Measurements from ENCODE around the gene TICAM1. TPM values are rescaled to one million over a fixed set of nuclear protein-coding genes. Genes with fewer than 3 reads are reported as not detected.

TICAM1 gene
- total and polyA plus RNA-seq, 2 of the 8 experiments (the other 6 are each of a cell fraction or from before 2014, with no cell fraction given), result 0.41 to 0.65 TPM

DNA sequence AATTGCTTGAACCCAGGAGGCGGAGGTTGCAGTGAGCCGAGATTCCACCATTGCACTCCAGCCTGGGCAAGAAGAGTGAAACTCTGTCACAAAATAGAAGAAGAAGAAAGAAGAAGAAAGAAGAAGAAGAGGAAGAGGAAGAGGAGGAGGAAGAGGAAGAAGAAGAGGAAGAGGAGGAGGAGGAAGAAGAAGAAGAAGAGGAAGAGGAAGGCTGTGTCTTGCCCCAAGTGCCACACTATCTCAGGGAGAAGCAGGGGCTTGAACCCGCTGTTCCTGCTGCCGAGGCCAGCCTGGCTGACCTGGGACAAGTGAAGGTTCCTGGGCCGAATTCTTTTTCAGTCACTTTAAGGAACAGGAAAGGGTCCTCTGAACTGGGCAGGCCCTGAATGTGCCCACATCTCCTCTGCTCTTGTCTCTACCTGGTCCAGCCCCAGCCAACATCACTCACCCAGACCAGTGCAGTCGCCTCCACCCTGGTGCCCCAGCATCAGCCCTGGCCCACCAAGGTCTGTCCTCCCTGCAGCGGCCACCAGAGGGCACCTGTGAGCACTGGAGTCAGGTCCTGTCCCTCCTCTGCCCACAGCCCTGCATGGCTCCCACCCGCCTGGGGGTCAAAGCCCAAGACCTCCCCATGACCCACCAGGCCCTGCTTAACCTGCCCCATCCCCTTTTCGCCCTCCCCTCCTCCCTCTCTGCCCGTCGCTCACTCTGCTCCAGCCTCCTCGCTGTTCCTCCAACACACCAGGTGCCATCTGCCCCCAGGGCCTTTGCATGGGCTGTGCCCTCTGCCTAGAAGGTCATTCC is 20.0 kb downstream of the TICAM1 start:
- no peaks in the 10 kb centered on the region for H3K79me1 ChIP-seq (ENCODE audit: low read depth, low read length)
- no peak overlapping the region for H2BK120ac ChIP-seq (replicated peaks; ENCODE audit: low read depth, low read length)
- peaks cover 0 to 8% (median 6%) of the 10 kb centered on the region in 4 experiments; a peak in 6 of 7 replicates for H3K27me3 ChIP-seq (replicated peaks in 1 of 4; ENCODE audit: control insufficient read depth in 3 of 4, extremely low read depth in 1 of 4, insufficient read depth in 3 of 4, low read length in 3 of 4)
- H3K23ac ChIP-seq (ENCODE audit: insufficient read length), result no peak overlapping the region
- H2BK20ac ChIP-seq (ENCODE audit: low read length), result no peak overlapping the region
- no peak overlapping the region for H3K18ac ChIP-seq (ENCODE audit: extremely low read depth, low read length)
- POLR2A ChIA-PET (ENCODE audit: partially characterized antibody), result interaction anchor here (0.6 kb wide), 1 partner anchor 10 kb away, joined by 3 read pairs; no protein-coding TSS in a partner anchor
- peaks cover 2 to 4% of the 10 kb centered on the region in 2 experiments; a peak in 2 of 4 replicates for H3K9me3 ChIP-seq (ENCODE audit: insufficient read depth in 2 of 2, low read depth in 1 of 2, low read length in 1 of 2)
- H3K56ac ChIP-seq (replicated peaks; ENCODE audit: insufficient read length, low read depth, low read length), result no peak overlapping the region
- no peak overlapping the region for H3K4me3 ChIP-seq (ENCODE audit: extremely low read depth in 1 of 4, insufficient read depth in 2 of 4, low read depth in 3 of 4, low read length in 4 of 4)
- H2BK12ac ChIP-seq (ENCODE audit: low read depth, low read length), result no peak overlapping the region
- no peak overlapping the region for H2AK5ac ChIP-seq (ENCODE audit: low read depth, low read length)
- no peaks in the 10 kb centered on the region for H3K36me3 ChIP-seq (ENCODE audit: control insufficient read depth in 2 of 4, insufficient read depth in 4 of 4, low read length in 3 of 4)
- no peak overlapping the region for H3K4me2 ChIP-seq (ENCODE audit: insufficient read depth in 1 of 2, low read depth in 2 of 2, low read length in 2 of 2)
- H3K14ac ChIP-seq (ENCODE audit: insufficient read length), result no peak overlapping the region
- H2AFZ ChIP-seq (ENCODE audit: low read length), result no peak overlapping the region
- no peak overlapping the region for H3K27ac ChIP-seq (ENCODE audit: low read depth, low read length)
- WGBS, 2 experiments (ENCODE audit: extremely low coverage in 1 of 2, insufficient coverage in 1 of 2, insufficient read length in 1 of 2, insufficient replicate concordance in 2 of 2, low coverage in 1 of 2, low lambda C conversion rate in 2 of 2, missing lambda C conversion rate in 1 of 2), result 68% methylated on average over 10 of the region's 12 CpGs; no CpG with 5 or more reads in 1 of the 2 experiments
- H4K8ac ChIP-seq (ENCODE audit: extremely low read depth, insufficient read depth, low read length), result peak overlapping the region; percentile 0; the same call in 1 of the 2 replicates
- DNase-seq (ENCODE audit: low read depth in 1 of 2, low spot score in 2 of 2), result peak in 1 of 2 experiments; percentile 99
- H2BK5ac ChIP-seq (ENCODE audit: low read depth, low read length), result no peak overlapping the region
- FAIRE-seq, result no peak
- H4K20me1 ChIP-seq (replicated peaks in 1 of 2; ENCODE audit: control insufficient read depth in 1 of 2, insufficient read depth in 2 of 2, low read length in 2 of 2), result no peaks in the 10 kb centered on the region
- CTCF ChIA-PET (ENCODE audit: partially characterized antibody), result interaction anchor here (0.9 to 7.3 kb wide), 13 partner anchors 10 to 327 kb away, joined by 3 to 100 read pairs (median 13); partner anchors contain the start of genes FEM1A and PLIN3
- no peak overlapping the region for H2BK15ac ChIP-seq (ENCODE audit: low read length)
- H4K91ac ChIP-seq (replicated peaks; ENCODE audit: insufficient read length, low read length), result no peak overlapping the region
- H3K4ac ChIP-seq (replicated peaks; ENCODE audit: insufficient read length, low read depth, low read length), result no peak overlapping the region
- no peaks in the 10 kb centered on the region for H3K79me2 ChIP-seq (ENCODE audit: control insufficient read depth in 1 of 2, insufficient read depth in 2 of 2, low read length in 2 of 2)
- no peak overlapping the region for H4K5ac ChIP-seq (ENCODE audit: insufficient read length, low read depth, low read length)
- H3K9ac ChIP-seq (replicated peaks in 1 of 4; ENCODE audit: extremely low read depth in 1 of 4, low read depth in 3 of 4, low read length in 3 of 4), result no peak overlapping the region
- H3K4me1 ChIP-seq (replicated peaks in 1 of 4; ENCODE audit: control insufficient read depth in 3 of 4, insufficient read depth in 4 of 4, low read length in 3 of 4), result no peaks in the 10 kb centered on the region; a peak in 1 of 7 replicates
- H3K23me2 ChIP-seq (ENCODE audit: low read depth, low read length), result no peaks in the 10 kb centered on the region
- no peak for TF ChIP-seq CEBPB (IDR thresholded peaks at IDR 0.05; ENCODE audit: low read depth, low read length)
- peak in 1 of 2 experiments; percentile 94; a peak in 2 of 4 replicates for TF ChIP-seq HDAC2 (IDR thresholded peaks at IDR 0.05; ENCODE audit: borderline replicate concordance in 1 of 2, low read depth in 2 of 2, low read length in 2 of 2)
- TF ChIP-seq KDM1A (IDR thresholded peaks at IDR 0.05; ENCODE audit: borderline replicate concordance, low read length), result peak; percentile 99
- no peak for TF ChIP-seq TAF1 (IDR thresholded peaks at IDR 0.05; ENCODE audit: low read depth, low read length)
- TF ChIP-seq EP300 (IDR thresholded peaks at IDR 0.05; ENCODE audit: borderline replicate concordance in 1 of 2, low read depth in 2 of 2, low read length in 2 of 2), result no peak
- TF ChIP-seq, protein P1, sequence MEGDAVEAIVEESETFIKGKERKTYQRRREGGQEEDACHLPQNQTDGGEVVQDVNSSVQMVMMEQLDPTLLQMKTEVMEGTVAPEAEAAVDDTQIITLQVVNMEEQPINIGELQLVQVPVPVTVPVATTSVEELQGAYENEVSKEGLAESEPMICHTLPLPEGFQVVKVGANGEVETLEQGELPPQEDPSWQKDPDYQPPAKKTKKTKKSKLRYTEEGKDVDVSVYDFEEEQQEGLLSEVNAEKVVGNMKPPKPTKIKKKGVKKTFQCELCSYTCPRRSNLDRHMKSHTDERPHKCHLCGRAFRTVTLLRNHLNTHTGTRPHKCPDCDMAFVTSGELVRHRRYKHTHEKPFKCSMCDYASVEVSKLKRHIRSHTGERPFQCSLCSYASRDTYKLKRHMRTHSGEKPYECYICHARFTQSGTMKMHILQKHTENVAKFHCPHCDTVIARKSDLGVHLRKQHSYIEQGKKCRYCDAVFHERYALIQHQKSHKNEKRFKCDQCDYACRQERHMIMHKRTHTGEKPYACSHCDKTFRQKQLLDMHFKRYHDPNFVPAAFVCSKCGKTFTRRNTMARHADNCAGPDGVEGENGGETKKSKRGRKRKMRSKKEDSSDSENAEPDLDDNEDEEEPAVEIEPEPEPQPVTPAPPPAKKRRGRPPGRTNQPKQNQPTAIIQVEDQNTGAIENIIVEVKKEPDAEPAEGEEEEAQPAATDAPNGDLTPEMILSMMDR (IDR thresholded peaks at IDR 0.05; ENCODE audit: control extremely low read depth in 1 of 3, insufficient read depth in 1 of 3, low read depth in 1 of 3, low read length in 3 of 3), result peak; percentile 85 to 99 (median 97)
- TF ChIP-seq MAX (IDR thresholded peaks at IDR 0.05), result 0 out of 2 replicates have a peak, but pooled peaks have one; percentile 28

All from H1 (cell line).